Dermis microvascular lymphatic vessel endothelial cell (primary cell): ENCODE data around the gene MAML3. TPM values are rescaled to one million over a fixed set of nuclear protein-coding genes. Genes with fewer than 3 reads are reported as not detected.

Experiments
- DNase-seq, 2 donors: peaks; one replicate each; pipeline versions ENCODE4 v3.0.0 to v3.0.0-alpha.2; 2010; ENCODE audit warnings: low read depth in 2 of 2
- total RNA-seq: library from RNA; depleted of rRNA; stranded (reverse); fragments of >200 nt; gene quantifications from 2 replicates; pipeline ENCODE4 v1.2.1, GENCODE V29; 2014

MAML3 gene
- total RNA-seq, 1 donor from 2014 or later, result 4.4 TPM

DNA sequence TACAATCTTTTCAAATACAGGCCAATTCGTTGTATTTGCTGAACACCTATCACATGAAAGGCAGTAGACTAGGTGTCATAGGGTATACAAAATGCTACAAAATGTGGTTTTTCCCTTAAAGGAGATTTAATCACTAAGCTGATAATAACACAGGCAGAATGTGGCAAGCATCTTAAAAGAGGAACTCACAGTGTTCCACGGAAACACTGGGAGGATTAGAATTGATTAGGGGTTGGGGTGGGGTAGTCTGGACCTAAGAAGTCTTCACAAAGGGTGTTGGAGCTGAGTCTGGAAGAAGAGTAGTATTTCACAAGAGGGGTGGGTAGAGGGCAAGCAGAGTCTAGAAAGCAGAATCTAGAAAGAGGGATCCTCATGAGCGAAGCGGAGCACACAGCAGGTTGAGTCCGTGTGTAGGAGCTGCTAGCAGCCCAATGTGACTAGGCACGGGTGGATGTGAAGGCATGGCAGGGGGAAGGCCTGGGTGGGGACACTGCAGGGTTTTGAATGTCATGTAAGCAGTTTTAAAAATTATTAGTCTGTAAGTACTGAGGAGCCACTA lies 364.8 kb downstream of the MAML3 start:
- DNase-seq, result no peak

DNA sequence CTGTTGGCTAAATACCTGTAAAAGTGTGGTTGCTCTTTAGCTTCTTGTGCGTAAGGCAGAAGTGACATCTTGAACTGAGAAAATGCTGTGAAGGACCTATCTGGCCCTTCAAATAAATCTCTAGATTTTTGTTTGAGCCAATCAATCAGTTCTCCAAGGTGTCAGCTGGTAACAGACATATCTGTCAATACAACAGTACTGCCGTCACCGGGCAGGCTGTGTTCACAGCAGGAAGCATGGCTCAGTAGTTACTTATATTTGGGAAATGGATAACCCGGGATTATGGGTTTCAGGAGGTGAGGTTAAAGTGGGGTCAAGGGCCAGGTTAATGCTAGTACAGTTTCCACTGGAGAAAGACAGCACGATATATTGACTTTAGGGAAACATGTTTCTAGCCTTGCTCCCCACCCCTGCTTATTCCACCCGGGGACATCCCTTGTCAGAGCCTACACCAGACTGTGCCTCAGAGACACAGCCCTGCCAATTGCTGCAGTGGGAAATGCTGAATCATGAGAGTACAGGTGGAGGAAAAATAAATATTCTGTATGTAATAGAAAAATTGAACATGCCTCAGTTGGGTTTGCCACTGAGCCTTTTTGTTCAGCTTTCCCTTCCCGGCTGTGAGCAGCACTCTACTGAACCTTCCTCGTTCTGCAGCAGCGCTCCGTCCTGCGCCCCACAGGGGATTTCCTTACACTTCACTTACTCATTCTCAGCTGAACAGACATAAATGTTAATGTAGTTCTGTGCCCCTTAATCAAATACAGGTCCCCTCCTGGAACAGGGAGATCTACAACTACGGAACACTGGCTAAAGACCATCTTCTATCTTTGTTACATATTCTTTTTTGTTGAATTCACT lies 367.3 kb downstream of the MAML3 start:
- DNase-seq, result peak in 1 of 2 donors; percentile 40

DNA sequence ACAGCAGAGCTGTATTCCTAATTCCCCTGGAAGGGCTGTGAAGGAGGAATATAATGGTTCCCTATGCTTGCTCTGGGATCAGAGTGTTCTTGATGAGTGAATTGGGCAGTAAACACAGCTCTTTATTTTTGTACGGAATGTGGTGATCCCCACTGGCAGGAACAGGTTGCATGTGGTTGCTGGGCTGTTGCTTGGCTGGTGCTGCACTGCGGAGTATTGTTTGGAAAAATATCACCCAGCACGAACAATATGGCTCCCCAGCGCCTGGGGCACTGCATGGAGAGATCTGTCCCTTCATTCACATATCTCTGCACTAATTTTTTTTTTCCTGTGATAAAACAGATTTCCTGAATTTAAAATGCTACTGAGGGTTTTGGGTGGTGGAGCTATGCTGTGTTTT lies 368.6 kb downstream of the MAML3 start:
- DNase-seq, result no peak

DNA sequence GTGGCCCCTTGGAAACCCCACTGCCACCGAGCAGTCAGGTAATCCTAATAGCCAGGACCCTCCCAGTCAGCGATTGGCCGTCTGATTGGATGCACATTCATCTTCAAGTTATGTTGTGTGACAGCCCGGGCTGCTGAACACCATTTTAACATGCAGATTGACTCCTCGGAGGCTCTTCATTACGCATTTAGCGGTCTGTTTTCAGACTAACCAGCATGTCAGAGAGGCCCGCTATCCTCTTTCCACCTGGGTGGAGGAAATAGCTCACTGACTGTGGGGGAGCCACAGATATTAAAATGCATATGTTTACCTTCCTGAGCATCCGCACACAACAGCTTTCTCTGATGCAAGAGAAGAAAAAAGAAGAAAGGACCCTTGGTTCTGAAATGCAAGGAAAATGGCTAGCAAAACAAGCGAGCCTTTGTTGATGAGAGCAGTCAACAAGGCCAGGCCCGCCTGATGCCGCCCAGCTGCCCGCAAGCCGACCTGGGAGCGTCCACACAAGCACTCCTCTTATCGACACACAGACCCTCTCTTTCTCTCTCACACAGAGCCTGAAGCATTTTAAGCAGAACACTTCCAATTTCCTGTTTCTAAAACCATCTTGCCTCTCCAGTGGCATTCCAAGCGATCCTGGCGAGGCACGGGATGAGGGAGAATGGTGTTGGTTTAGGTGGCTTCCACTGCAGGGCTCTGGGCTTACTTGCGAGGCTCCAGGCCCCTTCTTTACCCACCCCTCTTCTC lies 370.1 kb downstream of the MAML3 start:
- no peak for DNase-seq

DNA sequence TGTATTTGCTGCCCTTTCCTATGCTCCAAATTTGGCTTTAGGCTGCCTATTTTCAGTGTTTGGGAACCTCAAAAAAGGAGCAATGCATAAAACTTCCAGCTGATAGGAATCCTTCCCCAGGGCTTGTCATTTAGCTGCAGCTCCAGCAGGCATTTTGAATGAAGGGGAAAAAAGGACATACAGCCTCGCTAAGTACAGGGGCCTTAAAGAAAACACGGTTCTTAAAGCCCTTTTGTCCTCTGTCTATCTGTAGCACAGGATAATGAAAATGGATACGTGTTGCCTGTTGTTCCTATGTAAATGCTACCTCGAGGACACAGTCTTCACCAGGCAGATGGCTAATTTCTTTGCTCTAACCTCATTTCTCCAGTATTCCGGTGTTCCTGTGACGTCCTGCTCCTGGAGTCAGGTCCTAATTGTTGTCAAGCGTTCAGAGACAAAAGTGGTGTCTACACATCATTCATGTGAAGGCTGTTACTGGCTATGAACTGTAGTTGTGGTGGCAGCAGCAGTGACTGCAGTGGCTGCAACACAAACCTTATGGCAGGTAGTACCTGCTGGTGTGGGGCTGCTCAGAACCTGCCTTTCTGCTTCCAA lies 371.0 kb downstream of the MAML3 start:
- DNase-seq, result no peak

DNA sequence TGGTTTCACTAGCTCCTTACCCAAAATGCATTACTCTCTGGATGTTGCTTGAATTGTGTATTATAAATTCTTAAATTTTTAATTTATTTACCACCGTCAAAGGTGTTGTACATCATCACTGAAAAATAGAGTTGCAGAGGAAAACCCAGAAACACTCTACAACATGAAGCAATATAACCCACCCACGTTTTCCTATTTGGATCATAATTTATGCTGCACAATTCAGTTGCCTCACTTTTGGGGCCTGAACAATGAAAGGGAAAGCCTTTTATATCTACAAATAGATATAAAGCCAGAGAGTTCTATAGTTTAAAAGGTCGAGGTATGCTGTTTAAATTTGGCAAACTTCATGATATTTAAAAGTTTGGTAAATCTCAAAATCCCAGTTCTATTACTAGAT lies 372.9 kb downstream of the MAML3 start:
- DNase-seq, result no peak

DNA sequence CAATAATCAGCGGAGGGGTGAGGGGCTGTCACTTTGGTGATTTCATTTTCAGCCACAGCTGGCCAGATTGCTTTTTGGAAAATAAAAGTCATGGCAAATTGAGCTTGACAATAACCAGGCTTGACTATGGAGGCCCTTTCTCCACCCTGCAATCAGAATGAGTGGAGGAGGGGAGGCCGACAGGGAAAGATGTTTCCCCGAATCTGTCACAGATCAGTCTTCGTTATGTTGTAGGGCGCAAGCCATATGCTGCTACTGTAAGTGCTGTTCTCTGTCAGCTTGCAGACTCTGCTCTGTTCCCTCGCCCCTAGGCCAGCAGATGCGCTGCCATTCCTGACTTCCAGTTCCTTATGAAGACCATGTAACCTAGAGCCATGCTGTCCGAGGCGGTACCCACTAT lies 374.3 kb downstream of the MAML3 start:
- no peak for DNase-seq

DNA sequence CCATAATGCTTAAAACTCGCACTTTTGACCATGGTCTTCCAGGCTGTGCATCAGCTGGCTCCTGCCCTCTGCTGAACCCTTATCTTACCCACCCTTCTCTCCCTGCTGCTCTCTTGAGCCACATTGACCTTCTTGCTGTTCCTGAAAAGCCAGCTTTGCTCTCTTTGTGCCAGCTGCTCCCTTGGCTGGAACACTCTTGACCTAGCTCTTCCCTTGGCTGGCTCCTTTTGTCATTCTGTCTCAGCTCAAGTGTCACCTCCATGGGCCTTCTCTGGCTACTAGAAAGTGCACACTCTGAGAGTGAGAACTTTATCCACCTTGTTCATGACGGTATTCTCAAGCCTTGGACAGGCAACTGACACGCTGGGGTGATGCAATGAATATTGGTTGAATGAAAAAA lies 376.2 kb downstream of the MAML3 start:
- no peak for DNase-seq

DNA sequence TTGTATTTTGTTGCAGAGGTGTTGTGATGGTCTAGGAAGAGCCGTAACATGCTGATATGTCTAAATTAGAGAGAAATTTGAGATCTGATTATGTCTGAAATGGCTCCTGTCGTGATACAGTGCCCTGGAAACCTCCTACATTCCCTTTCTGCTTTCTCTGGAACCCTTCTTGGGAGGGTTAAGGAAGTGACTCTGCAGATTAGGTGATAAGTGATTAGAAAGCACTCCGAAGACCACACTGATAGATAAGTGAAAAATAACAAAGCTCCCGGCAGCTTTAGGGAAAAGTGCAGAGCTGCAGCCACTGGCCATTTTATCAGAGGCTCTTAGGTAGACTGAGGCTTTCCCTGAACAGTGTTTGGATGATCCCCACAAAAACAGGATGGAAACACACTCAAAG lies 377.7 kb downstream of the MAML3 start:
- DNase-seq, result no peak

DNA sequence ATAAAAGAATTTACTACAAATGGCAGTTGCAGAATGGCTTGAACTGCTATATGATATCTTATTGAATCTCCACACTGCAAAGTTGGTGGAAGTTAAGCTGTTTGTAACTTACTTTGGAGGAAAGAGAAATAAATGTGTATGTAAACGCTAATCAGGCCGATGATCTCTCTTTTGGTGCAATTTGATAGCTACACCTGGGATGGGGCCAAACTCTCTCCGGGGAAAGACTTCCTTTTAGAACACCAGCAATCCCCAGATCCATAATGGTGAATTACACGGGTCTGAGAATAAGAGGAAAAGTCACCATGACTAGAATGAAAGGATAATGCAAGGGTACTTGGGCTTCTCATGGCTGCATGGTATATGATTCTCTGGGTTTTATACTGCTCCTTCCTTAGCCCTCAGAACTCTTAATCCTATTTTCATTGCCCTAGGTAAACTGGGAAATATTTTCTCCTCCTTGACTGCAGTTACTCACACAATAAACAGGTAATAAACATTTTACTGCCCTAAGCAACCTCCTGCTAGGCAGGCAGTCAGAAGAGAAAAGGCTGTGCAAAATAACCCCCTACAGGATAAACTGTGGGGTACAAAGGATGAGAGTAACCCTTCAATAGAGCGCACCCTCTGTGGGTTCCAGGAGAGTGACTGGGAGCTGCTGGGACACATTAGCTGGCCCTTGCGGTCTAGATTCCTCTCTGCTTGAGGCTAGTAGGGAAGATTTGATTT lies 379.1 kb downstream of the MAML3 start:
- no peak for DNase-seq

DNA sequence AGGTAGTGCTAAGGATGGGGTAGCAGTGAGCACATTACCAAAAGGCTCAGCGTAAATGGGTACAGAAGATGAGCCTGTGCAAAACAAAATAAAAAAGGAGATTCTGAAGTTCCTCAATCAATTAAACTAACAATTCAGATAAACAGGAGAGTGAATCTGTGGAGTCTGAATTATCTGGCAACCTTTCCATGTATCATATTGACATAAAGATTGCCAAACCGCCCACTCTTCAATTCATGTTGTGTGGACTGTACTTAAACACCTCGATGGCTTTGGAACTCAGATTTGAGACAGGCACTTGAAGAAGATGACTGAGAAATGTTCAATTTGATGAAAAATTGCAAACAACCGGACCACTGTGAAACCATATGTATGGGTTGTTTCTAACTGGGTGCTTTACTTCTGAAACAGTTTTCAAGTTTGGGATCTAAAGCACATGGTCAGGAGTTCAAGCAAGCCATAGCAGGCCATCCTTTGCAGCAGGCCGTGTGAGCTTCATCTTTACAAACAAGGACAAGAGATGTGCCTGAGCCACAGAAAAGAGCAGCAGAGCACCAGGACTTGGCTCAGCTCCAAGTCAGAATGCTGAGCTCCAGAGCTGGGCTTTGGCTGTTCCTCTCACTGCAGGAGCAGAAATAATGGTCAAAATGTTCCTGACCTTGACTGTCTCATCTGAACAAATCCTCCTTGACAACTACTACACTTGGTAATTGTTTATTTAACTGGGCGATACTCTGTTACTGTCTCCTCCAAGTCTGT lies 380.2 kb downstream of the MAML3 start:
- no peak for DNase-seq

DNA sequence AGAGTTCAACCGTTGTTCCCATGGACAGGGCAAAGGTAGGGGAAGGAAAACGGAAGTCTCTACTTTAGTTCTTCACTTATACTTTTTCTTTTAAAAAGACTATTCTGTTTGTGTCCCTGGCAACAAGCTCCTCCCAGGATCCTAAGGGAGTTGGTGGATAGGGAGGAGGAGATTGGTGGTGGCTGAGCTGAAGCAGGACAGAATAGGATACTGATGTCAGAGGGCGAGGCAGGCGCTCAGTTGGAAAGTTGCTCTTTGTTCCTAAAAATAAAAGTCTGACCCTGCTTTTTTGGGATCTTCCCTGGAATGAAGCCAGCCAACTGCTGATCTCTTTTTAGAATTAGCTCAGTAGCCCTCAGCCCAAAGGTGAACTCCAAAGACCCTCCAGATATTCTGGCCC lies 383.6 kb downstream of the MAML3 start:
- no peak for DNase-seq

DNA sequence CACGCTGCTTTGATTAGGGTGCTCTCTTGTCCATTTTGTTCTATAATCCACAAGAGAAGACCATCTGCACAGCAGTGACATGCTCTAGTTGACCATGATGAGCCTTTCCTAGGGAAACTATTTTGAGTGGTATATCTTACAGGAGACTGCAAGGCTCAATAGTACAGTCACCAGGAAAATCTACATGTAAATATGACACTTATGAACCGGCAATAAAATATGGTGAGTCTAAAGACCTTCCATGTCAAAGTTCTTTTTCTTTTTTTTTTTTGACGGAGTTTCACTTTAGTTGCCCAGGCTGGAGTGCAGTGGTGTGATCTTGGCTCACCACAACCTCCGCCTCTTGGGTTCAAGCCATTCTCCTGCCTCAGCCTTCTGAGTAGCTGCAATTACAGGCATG lies 384.6 kb downstream of the MAML3 start:
- DNase-seq, result no peak

DNA sequence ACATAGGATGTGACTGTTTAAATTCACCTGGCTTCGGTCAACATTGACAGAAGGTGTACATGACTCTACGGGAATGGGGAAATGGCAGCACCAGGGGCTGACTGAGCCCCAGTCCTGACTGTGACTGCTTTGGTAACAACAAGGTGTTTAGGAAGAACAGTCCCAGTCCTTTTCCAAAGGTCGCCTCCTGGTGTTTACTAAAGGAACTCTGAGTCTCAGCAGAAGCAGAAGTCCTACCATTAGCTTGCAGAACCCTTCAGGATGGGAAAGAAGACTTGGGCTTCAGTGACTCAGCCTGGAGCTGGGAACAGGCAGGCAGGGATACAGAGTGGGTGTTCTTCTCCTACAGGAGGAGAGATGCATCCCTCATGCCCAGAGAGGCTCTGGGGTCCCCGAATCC lies 385.1 kb downstream of the MAML3 start:
- DNase-seq, result no peak

DNA sequence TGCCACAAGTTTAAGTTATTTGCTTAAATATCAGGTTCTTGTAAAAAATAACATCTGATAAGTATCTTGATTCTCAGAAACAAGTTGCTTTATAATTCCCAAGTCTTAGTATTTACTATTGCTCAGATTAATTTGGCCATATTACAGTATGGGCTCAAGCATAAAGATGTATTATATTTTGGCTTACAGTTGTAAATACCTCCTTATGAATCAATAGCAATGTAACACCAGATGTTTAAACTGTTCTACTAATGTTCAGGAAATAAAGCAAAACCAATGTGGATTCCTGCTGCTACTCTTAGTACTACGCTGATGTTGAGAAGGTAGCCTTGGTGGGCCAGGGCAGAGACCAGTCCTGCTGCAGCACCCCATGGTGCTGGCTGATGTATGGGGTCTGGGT lies 385.6 kb downstream of the MAML3 start:
- DNase-seq, result no peak

DNA sequence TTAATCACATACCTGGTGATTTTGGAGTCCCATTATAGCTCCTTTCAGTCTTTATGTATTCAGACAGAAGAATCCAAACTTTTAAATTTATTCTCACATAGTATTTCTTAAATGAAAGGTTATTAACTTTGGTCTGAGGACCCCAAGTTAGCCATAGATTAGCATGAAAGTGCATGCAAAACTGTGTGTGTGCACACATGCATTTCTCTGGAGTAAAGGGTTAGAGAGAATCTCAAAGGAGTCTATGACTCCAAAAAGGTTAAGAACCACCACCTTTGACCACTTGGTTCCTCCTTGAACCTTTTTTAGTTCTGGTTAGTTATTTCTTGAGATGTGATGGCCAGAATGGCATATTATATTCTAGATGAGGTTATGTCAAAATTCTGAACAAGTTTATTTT lies 386.4 kb downstream of the MAML3 start:
- no peak for DNase-seq

DNA sequence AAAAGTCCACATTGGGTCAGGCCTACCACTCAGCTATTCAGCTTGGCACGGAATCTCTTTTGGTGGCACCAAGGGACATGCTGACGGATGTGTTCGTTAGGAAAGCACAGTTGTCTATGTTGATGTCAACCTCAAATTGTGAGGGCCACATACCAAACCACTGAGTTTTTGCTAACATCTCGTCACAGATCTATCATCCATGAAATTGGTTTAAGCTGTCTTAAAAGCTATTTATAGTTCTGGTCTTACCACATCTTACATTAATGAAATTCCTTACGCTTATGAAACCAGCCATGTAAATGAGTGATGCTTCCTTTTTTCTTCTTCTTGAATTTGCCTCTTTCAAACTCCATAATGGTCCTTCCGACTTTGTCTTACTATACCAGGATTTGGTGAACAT lies 386.8 kb downstream of the MAML3 start:
- no peak for DNase-seq

DNA sequence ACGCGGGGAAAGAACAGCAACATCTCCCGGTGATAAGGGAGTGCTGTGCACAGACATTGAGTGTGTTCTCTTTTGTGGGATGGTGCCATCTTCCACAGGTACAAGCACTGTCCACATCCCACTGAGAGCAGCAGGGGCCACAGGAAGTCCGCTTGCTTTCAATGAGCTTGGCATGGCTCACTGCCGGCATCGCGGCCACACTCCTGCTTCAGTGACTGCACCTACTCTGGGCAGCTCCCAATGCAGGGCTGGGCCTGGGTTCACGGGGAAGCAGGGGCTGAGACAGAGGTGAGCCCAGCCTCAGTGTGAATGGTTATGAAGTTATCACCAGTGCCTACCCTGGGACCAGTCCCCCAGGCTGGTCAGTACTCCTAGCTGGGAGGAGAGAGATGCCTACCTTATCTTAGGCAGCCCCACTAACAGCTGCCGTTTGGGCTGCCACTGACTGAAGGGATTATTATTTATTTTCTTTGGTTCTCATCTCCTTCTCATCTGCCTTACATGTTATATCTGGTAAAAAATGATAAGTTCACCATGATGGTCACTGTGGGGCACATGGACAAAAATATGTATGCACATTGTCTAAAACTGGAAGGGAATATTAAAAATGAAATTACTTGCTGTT lies 389.2 kb downstream of the MAML3 start:
- DNase-seq, result peak in 1 of 2 donors; percentile 45

DNA sequence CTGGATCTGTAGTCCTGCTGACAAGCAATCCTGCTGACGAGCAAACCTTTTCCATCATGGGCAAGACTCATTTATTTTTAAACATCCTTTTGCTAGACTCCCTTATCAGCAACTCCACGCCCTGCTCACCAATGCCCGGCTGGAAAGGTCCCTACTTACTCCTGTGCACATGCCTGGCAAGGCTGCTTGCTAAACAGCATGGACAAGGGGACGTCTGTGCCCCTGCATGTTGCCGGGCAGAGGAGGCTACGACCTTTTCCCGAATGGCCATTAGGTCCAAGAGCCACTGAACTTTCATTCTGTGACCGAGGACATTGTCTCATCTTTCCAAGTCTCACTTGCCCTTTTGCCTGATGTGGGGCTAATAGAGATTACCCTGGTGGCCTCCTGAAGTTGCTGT lies 389.8 kb downstream of the MAML3 start:
- DNase-seq, result peak in 1 of 2 donors; percentile 16

DNA sequence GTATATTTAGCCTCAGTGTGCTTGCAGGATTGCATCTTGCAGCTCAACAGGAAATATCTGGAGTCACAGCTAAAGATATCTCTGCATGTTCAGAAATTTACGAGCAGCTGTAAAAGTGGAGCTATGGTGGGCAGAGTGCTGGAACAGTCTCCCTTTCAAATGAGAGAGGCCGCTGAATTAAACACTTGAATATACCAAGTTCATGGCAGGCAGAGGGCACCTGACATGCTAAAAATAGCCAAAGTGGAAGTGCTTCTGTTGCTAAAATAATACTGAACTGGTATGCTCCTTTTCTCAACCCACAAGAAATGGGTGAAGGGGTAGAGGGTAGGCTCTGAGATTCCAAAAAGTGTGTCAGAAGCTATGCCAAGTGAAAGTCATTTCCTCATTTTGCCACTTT lies 390.3 kb downstream of the MAML3 start:
- DNase-seq, result peak in 1 of 2 donors; percentile 56
